IMR-90 (cell line): ENCODE measurements around the gene ANKRD27. TPM values are rescaled to one million over a fixed set of nuclear protein-coding genes. Genes with fewer than 3 reads are reported as not detected.

Source experiments
- ATAC-seq: fragments of 200-7000 bp; cut with Tn5 transposase; 2 replicates; pipeline ENCODE4 v1.9.1; 2020; ENCODE audit warnings: low read depth, mild to moderate bottlenecking, moderate library complexity
- BruUV-seq: library from RNA; stranded (reverse); fragments of 400-500 nt; replicated peaks from 2 replicates; lab custom pipeline; 2021; lab: Mats Ljungman, UMichigan
- CTCF ChIA-PET: fragments of 300-600 bp; formaldehyde crosslinking; extraction: SDS; loops from one replicate; lab custom pipeline; 2021; ENCODE audit warnings: antibody characterized with exemption; lab: Yijun Ruan, JAX
- POLR2A ChIA-PET: fragments of 300-600 bp; sonication (Branson Sonifier 250); formaldehyde crosslinking; loops from one replicate; lab custom pipeline; 2022; ENCODE audit warnings: antibody characterized with exemption; ENCODE audit not compliant: unreplicated experiment; lab: Charles Lee
- DNase-seq: peaks from one replicate; pipeline ENCODE4 v3.0.0; 2013
- H2AFZ ChIP-seq: replicated peaks from 2 replicates; pipeline ENCODE3; 2013; ENCODE audit warnings: low read length, mild to moderate bottlenecking; ENCODE audit not compliant: poor library complexity
- H2AK5ac ChIP-seq: 2 replicates; pipeline ENCODE4 v1.6.1; 2013; ENCODE audit warnings: low read depth, low read length, inconsistent platforms
- H2AK9ac ChIP-seq: replicated peaks from 2 replicates; pipeline ENCODE3; 2013; ENCODE audit warnings: mild to moderate bottlenecking, low read depth, low read length, moderate library complexity; ENCODE audit not compliant: poor library complexity
- H2BK120ac ChIP-seq: 2 replicates; pipeline ENCODE4 v1.6.1; 2013; ENCODE audit warnings: low read depth, low read length, inconsistent platforms
- H2BK15ac ChIP-seq: 3 replicates; pipeline ENCODE4 v1.6.1; 2013; ENCODE audit warnings: low read depth, low read length, inconsistent platforms
- H2BK20ac ChIP-seq: 2 replicates; pipeline ENCODE4 v1.6.1; 2013; ENCODE audit warnings: low read depth, mild to moderate bottlenecking, inconsistent platforms, low read length, moderate library complexity
- H2BK5ac ChIP-seq: 2 replicates; pipeline ENCODE4 v1.6.1; 2013; ENCODE audit warnings: mild to moderate bottlenecking, low read depth, low read length, inconsistent platforms; ENCODE audit not compliant: poor library complexity, severe bottlenecking
- H3K14ac ChIP-seq: replicated peaks from 2 replicates; pipeline ENCODE4 v1.6.1; 2013; ENCODE audit warnings: low read depth, low read length, inconsistent platforms
- H3K18ac ChIP-seq: 2 replicates; pipeline ENCODE4 v1.6.1; 2013; ENCODE audit warnings: low read depth, low read length, control low read depth
- H3K23ac ChIP-seq: 2 replicates; pipeline ENCODE4 v1.6.1; 2013; ENCODE audit warnings: low read depth, low read length, inconsistent platforms
- H3K27ac ChIP-seq: 2 replicates; pipeline ENCODE4 v1.5.1; 2013; ENCODE audit warnings: mild to moderate bottlenecking, control low read depth, low read length; ENCODE audit not compliant: insufficient read depth
- H3K27me3 ChIP-seq: 2 replicates; pipeline ENCODE4 v1.6.1; 2013; ENCODE audit warnings: low read length; ENCODE audit not compliant: control insufficient read depth, insufficient read depth
- H3K36me3 ChIP-seq: 2 replicates; pipeline ENCODE4 v1.6.1; 2013; ENCODE audit warnings: low read length, mixed read lengths; ENCODE audit not compliant: control insufficient read depth, insufficient read depth
- H3K4ac ChIP-seq: 2 replicates; pipeline ENCODE4 v1.6.1; 2013; ENCODE audit warnings: low read depth, low read length, inconsistent platforms
- H3K4me1 ChIP-seq: 2 replicates; pipeline ENCODE4 v1.6.1; 2013; ENCODE audit warnings: low read length, mixed read lengths; ENCODE audit not compliant: control insufficient read depth, insufficient read depth
- H3K4me2 ChIP-seq: 2 replicates; pipeline ENCODE4 v1.6.1; 2013; ENCODE audit warnings: low read depth, mild to moderate bottlenecking, control low read depth, low read length, moderate library complexity
- H3K4me3 ChIP-seq: 2 replicates; pipeline ENCODE4 v1.5.1; 2013; ENCODE audit warnings: low read depth, mild to moderate bottlenecking, control low read depth, low read length, moderate library complexity; ENCODE audit not compliant: insufficient read depth
- H3K56ac ChIP-seq: 2 replicates; pipeline ENCODE4 v1.6.1; 2013; ENCODE audit warnings: low read length, inconsistent platforms; ENCODE audit not compliant: insufficient read depth; ENCODE audit errors: extremely low read depth
- H3K79me1 ChIP-seq, 2 experiments: 2 replicates each; pipeline ENCODE4 v1.6.1; 2013; ENCODE audit warnings: low read length in 2 of 2, inconsistent platforms in 1 of 2, low read depth in 1 of 2
- H3K9ac ChIP-seq: 2 replicates; pipeline ENCODE4 v1.6.1; 2013; ENCODE audit warnings: low read depth, low read length, control low read depth
- H3K9me1 ChIP-seq: 2 replicates; pipeline ENCODE4 v1.6.1; 2013; ENCODE audit warnings: low read length, inconsistent platforms; ENCODE audit not compliant: insufficient read depth
- H3K9me3 ChIP-seq: 2 replicates; pipeline ENCODE4 v1.6.1; 2013; ENCODE audit warnings: low read length; ENCODE audit not compliant: control insufficient read depth, insufficient read depth
- H4K20me1 ChIP-seq: 2 replicates; pipeline ENCODE4 v1.6.1; 2013; ENCODE audit warnings: low read length, inconsistent platforms; ENCODE audit not compliant: insufficient read depth
- H4K5ac ChIP-seq: 2 replicates; pipeline ENCODE4 v1.6.1; 2013; ENCODE audit warnings: mild to moderate bottlenecking, low read depth, low read length, control low read depth
- H4K8ac ChIP-seq, 2 experiments: 2 replicates each; pipeline ENCODE4 v1.6.1; 2013; ENCODE audit warnings: low read depth in 2 of 2, low read length in 2 of 2, control low read depth in 1 of 2, inconsistent platforms in 1 of 2
- H4K91ac ChIP-seq: 2 replicates; pipeline ENCODE4 v1.6.1; 2013; ENCODE audit warnings: low read depth, low read length, inconsistent platforms; ENCODE audit not compliant: insufficient read depth
- CEBPB ChIP-seq: IDR thresholded peaks from 2 replicates; pipeline ENCODE4 v1.6.1; 2012; ENCODE audit warnings: low read depth, low read length, improper control_type of control experiment
- RFX5 ChIP-seq: IDR thresholded peaks from 2 replicates; pipeline ENCODE4 v1.8.0; 2012; ENCODE audit warnings: low read depth, mild to moderate bottlenecking, low read length, moderate library complexity
- WGBS, 2 experiments: methylation state at CpG; one replicate each; pipeline versions ENCODE4 v1.1.5 to v1.1.7; 2013; ENCODE audit warnings: missing lambda C conversion rate in 2 of 2; ENCODE audit not compliant: insufficient read length in 1 of 2; ENCODE audit errors: extremely low coverage in 2 of 2; 5-methylcytosine and 5-hydroxymethylcytosine counted together
- dilution Hi-C: fragments of 300-500 bp; cut with HindIII; formaldehyde crosslinking; loops from one replicate; pipeline ENCODE4 v1.14.3; 2018; ENCODE audit warnings: low sequenced_read_pairs; ENCODE audit not compliant: unreplicated experiment
- in situ Hi-C: fragments of 300-500 bp; cut with MboI; formaldehyde crosslinking; loops from 3 replicates; pipeline ENCODE4 v1.14.3; 2019; ENCODE audit warnings: low sequenced_read_pairs, inconsistent platforms, mixed read lengths
- intact Hi-C: fragments of 100-400 bp; cut with micrococcal nuclease; formaldehyde crosslinking; loops from 2 replicates; pipeline ENCODE4 v1.10.0; 2022
- polyA plus RNA-seq, 3 experiments: library from polyadenylated mRNA; depleted of rRNA; stranded (reverse); fragments of >200 nt; gene quantifications; 2 replicates each; pipeline ENCODE4 v1.2.3, GENCODE V29; 2012; ENCODE audit warnings: low replicate concordance in 1 of 3
- total RNA-seq: library from RNA; depleted of rRNA; stranded (reverse); fragments of >200 nt; gene quantifications from 2 replicates; pipeline ENCODE4 v1.2.3, GENCODE V29; 2012

The ANKRD27 gene
- total and polyA plus RNA-seq, 2 of the 4 experiments (the other 2 are of a cell fraction): 16.7 to 35.0 TPM

DNA sequence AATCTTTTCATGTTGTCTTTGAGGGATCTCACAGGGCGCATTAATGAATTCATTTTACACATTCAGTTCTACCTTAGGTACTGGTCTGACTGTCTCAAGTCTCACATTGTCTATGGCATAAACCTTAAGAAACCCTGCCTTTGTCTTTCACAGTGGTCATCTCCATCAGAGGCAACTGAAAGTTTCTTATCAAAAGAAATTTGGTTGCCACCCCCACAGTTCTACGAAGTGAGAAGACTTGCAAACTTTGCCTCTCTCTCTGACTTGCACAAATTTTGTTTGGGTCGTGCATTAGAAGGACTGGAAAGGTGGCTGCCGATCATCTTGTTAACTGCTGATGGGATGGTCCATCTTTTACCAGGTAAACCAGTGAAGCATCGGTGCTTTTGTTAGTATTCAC, 34.1 kb upstream of the ANKRD27 start:
- ATAC-seq: no peak
- TF ChIP-seq CEBPB (no peak), RFX5 (no peak)

More for the DNA sequence above, 34.1 kb upstream of the ANKRD27 start:
- no peak overlapping the region for H3K23ac ChIP-seq
- no peak overlapping the region for H2AK5ac ChIP-seq
- no peak overlapping the region for H4K5ac ChIP-seq
- ChIA-PET CTCF (no interaction called here), POLR2A (no interaction called here)
- dilution Hi-C loops (no loop called here), intact Hi-C loops (no loop called here), in situ Hi-C loops (no loop called here)
- no peak for DNase-seq
- peaks cover 7 to 11% of the 10 kb centered on the region in 2 experiments; a peak in 2 of 4 replicates for H3K79me1 ChIP-seq
- no peaks in the 10 kb centered on the region for H3K9me1 ChIP-seq
- no peak overlapping the region for H2BK20ac ChIP-seq
- no peak overlapping the region for H3K18ac ChIP-seq
- H2AK9ac ChIP-seq: no peak overlapping the region
- H2AFZ ChIP-seq: no peak overlapping the region
- no peak overlapping the region for H2BK15ac ChIP-seq
- BruUV-seq: no TSS peak
- no peak overlapping the region for H3K27ac ChIP-seq
- WGBS, 2 experiments: no CpG with 5 or more reads among the region's 5 CpGs
- H4K8ac ChIP-seq: no peak overlapping the region
- no peak overlapping the region for H3K4me3 ChIP-seq
- H4K91ac ChIP-seq: no peak overlapping the region
- H3K4ac ChIP-seq: no peak overlapping the region
- H3K36me3 ChIP-seq: peaks cover 10% of the 10 kb centered on the region; the same call in 1 of the 2 replicates
- no peaks in the 10 kb centered on the region for H3K9me3 ChIP-seq
- H4K20me1 ChIP-seq: no peaks in the 10 kb centered on the region
- H2BK5ac ChIP-seq: no peak overlapping the region
- no peak overlapping the region for H2BK120ac ChIP-seq
- H3K14ac ChIP-seq: no peak overlapping the region
- H3K56ac ChIP-seq: no peak overlapping the region
- no peak overlapping the region for H3K9ac ChIP-seq
- H3K4me1 ChIP-seq: no peaks in the 10 kb centered on the region
- no peaks in the 10 kb centered on the region for H3K27me3 ChIP-seq
- no peak overlapping the region for H3K4me2 ChIP-seq
